A549 (cell line): ENCODE measurements around the gene DPP7.

Experiments
- BHLHE40 ChIP-seq: IDR thresholded peaks from 2 replicates; pipeline ENCODE4 v1.6.1; 2012; ENCODE audit warnings: low read depth, low read length, inconsistent platforms
- CTCF ChIP-seq: fragments of >200 bp; sonication (Bioruptor Twin); formaldehyde crosslinking; IDR thresholded peaks from 3 replicates; pipeline ENCODE4 v1.5.1; 2016
- HDAC2 ChIP-seq: fragments of 200-600 bp; sonication (generic); IDR thresholded peaks from 2 replicates; pipeline ENCODE4 v1.6.1; 2016
- NR3C1 ChIP-seq: fragments of >200 bp; sonication (Bioruptor Twin); formaldehyde crosslinking; IDR thresholded peaks from 3 replicates; pipeline ENCODE4 v1.6.1; 2017

DNA sequence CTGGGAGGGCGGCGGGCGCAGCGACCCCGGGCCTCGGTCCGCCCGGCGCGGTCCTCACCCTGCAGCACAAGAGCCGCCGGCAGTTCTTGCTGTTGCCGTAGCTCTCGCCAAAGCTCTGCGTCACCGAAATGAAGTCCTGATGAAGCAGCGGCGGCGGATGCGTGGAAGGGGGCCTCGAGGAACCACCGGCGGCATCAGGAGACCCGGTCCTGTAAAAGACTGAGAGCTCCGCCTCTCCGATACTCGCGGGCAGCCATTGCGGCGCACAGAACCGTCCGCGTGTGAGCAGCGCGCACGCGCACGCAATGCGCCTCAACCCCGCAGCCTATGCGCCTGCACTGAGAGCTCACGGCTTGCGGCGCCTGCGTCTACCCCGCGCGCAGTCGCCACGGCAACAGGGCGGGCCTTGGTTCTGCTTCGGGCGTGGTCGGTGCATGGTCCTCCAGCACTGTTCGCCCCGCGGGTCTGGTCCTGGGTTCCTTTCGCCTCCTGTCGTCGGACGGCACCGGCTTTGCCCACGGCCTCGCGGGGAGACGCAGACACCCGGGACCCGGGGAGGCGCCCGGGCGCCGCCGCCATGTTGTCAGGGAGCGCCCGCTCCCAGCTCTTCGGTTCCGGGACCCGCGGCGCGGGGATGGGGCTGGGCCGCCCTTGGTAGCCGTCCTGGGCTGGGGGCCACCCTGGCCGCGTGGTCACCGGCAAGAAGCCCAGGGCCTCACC lies 15.1 kb upstream of the DPP7 start:
- TF ChIP-seq CTCF (no peak), BHLHE40 (no peak), HDAC2 (no peak), NR3C1 (no peak)
